Ectodermal cell (in vitro differentiated cells): ENCODE data around the gene TP53RK.

Experiments used
- H3K27ac ChIP-seq: 2 replicates; pipeline ENCODE4 v1.7.0; 2013; ENCODE audit warnings: mild to moderate bottlenecking, low read depth, low read length; ENCODE audit not compliant: insufficient read depth, poor library complexity, severe bottlenecking
- H3K27me3 ChIP-seq: 2 replicates; pipeline ENCODE4 v1.7.0; 2013; ENCODE audit warnings: mild to moderate bottlenecking, low read length; ENCODE audit not compliant: insufficient read depth, control insufficient read depth, poor library complexity, severe bottlenecking
- H3K36me3 ChIP-seq: one replicate; pipeline ENCODE4 v1.7.0; 2013; ENCODE audit warnings: low read length; ENCODE audit not compliant: control insufficient read depth, insufficient read depth
- H3K4me1 ChIP-seq: one replicate; pipeline ENCODE4 v1.7.0; 2013; ENCODE audit warnings: low read length; ENCODE audit not compliant: control insufficient read depth, insufficient read depth
- H3K4me3 ChIP-seq: 2 replicates; pipeline ENCODE4 v1.7.0; 2013; ENCODE audit warnings: low read depth, low read length, control low read depth; ENCODE audit not compliant: insufficient read depth
- H3K9me3 ChIP-seq: 2 replicates; pipeline ENCODE4 v1.7.0; 2013; ENCODE audit warnings: mild to moderate bottlenecking, low read length, moderate library complexity; ENCODE audit not compliant: control insufficient read depth
- WGBS, 2 experiments: methylation state at CpG; one replicate each; pipeline ENCODE4 v1.1.7; 2013; ENCODE audit warnings: missing lambda C conversion rate in 2 of 2; 5-methylcytosine and 5-hydroxymethylcytosine counted together

Gene TP53RK

GRCh38 chr20:46698788-46699187 lies 9.5 kb upstream of the TP53RK start:
- Histone ChIP-seq H3K9me3 (no peaks in the 10 kb centered on the region), H3K4me1 (peaks cover 19% of the 10 kb centered on the region), H3K27ac (no peak overlapping the region), H3K27me3 (no peaks in the 10 kb centered on the region), H3K4me3 (no peak overlapping the region), H3K36me3 (no peaks in the 10 kb centered on the region)
- WGBS, 2 experiments = 96 to 98% methylated on average over 2 of the region's 2 CpGs

- Histone ChIP-seq H3K27me3 (no peaks in the 10 kb centered on the region), H3K36me3 (no peaks in the 10 kb centered on the region), H3K4me1 (peaks cover 19% of the 10 kb centered on the region), H3K4me3 (no peak overlapping the region), H3K9me3 (no peaks in the 10 kb centered on the region), H3K27ac (no peak overlapping the region)
- WGBS, 2 experiments = 90 to 91% methylated on average over 3 of the region's 3 CpGs
Measured at GRCh38 chr20:46696791-46697279, 7.6 kb upstream of the TP53RK start.

GRCh38 chr20:46695892-46696291 lies 6.6 kb upstream of the TP53RK start:
- Histone ChIP-seq H3K27me3 (no peaks in the 10 kb centered on the region), H3K9me3 (no peaks in the 10 kb centered on the region), H3K27ac (peak overlapping the region; percentile 86), H3K4me3 (no peak overlapping the region), H3K4me1 (peaks cover 19% of the 10 kb centered on the region), H3K36me3 (no peaks in the 10 kb centered on the region)
- 39 to 62% methylated on average over 3 of the region's 3 CpGs for WGBS, 2 experiments

- H3K4me1 ChIP-seq = peaks cover 19% of the 10 kb centered on the region
- H3K4me3 ChIP-seq = no peak overlapping the region
- H3K36me3 ChIP-seq = no peaks in the 10 kb centered on the region
- H3K27me3 ChIP-seq = no peaks in the 10 kb centered on the region
- 69 to 73% methylated on average over 2 of the region's 2 CpGs for WGBS, 2 experiments
- H3K27ac ChIP-seq = no peak overlapping the region
- H3K9me3 ChIP-seq = no peaks in the 10 kb centered on the region
Measured at GRCh38 chr20:46694484-46694883, 5.2 kb upstream of the TP53RK start.

- no peaks in the 10 kb centered on the region for H3K27me3 ChIP-seq
- H3K36me3 ChIP-seq = no peaks in the 10 kb centered on the region
- H3K9me3 ChIP-seq = no peaks in the 10 kb centered on the region
- 78 to 83% methylated on average over 4 of the region's 4 CpGs for WGBS, 2 experiments
- H3K4me1 ChIP-seq = peaks cover 14% of the 10 kb centered on the region
- H3K4me3 ChIP-seq = no peak overlapping the region
- no peak overlapping the region for H3K27ac ChIP-seq
Measured at GRCh38 chr20:46691196-46691595, 2.0 kb upstream of the TP53RK start.

GRCh38 chr20:46690219-46691106 lies 1.2 kb upstream of the TP53RK start:
- no peak overlapping the region for H3K27ac ChIP-seq
- H3K36me3 ChIP-seq = peaks cover 5% of the 10 kb centered on the region
- 87 to 88% methylated on average over 13 of the region's 13 CpGs for WGBS, 2 experiments
- peak overlapping the region; percentile 35 for H3K4me3 ChIP-seq
- no peaks in the 10 kb centered on the region for H3K27me3 ChIP-seq
- H3K9me3 ChIP-seq = no peaks in the 10 kb centered on the region
- H3K4me1 ChIP-seq = peaks cover 7% of the 10 kb centered on the region

- no peak overlapping the region for H3K27ac ChIP-seq
- peaks cover 4% of the 10 kb centered on the region for H3K4me1 ChIP-seq
- no peaks in the 10 kb centered on the region for H3K9me3 ChIP-seq
- 0 to 1% methylated on average over 11 to 12 of the region's 12 CpGs for WGBS, 2 experiments
- peaks cover 10% of the 10 kb centered on the region for H3K36me3 ChIP-seq
- no peaks in the 10 kb centered on the region for H3K27me3 ChIP-seq
- peak overlapping the region; percentile 35 for H3K4me3 ChIP-seq
Measured at GRCh38 chr20:46689754-46690085, 476 bp upstream of the TP53RK start.

- H3K9me3 ChIP-seq = no peaks in the 10 kb centered on the region
- no peaks in the 10 kb centered on the region for H3K27me3 ChIP-seq
- peak overlapping the region; percentile 67 for H3K4me3 ChIP-seq
- 26 to 28% methylated on average over 20 of the region's 20 CpGs for WGBS, 2 experiments
- peaks cover 10% of the 10 kb centered on the region for H3K36me3 ChIP-seq
- H3K27ac ChIP-seq = peak overlapping the region; percentile 87
- peaks cover 13% of the 10 kb centered on the region for H3K4me1 ChIP-seq
Measured at GRCh38 chr20:46688151-46689081, 828 bp downstream of the TP53RK start.

- Histone ChIP-seq H3K36me3 (peaks cover 10% of the 10 kb centered on the region), H3K27me3 (no peaks in the 10 kb centered on the region), H3K27ac (no peak overlapping the region), H3K4me3 (peak overlapping the region; percentile 5), H3K4me1 (peaks cover 28% of the 10 kb centered on the region), H3K9me3 (no peaks in the 10 kb centered on the region)
- WGBS, 2 experiments = 45 to 50% methylated on average over 23 of the region's 23 CpGs
Measured at GRCh38 chr20:46683939-46684750, 5.1 kb downstream of the TP53RK start.
